Measurements from ENCODE around the gene CTNNBL1. TPM values are rescaled to one million over a fixed set of nuclear protein-coding genes. Genes with fewer than 3 reads are reported as not detected.

The CTNNBL1 gene
- total RNA-seq, 1 donor, result 19.5 TPM

DNA sequence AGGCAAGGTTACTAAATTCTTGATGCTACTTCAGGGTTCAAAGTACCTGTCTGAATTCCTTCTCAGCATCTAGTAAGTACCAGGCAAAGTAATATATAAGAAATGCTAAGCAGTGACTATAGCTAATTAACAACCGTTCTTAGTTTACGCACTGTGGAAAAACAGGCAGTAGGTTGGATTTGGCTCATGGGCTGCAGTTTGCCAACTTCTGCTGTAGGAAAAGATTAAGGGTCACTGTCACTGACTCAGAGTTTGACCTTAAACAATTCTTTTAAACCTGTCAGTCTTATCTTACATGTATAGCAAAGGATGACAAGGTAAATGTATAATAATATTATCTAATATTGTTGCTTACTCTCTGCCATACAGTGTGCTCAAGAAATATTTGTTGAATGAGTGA lies 42.3 kb downstream of the CTNNBL1 start:
- peaks cover 17% of the 10 kb centered on the region for H3K36me3 ChIP-seq (ENCODE audit: insufficient read depth, low read length)
- H3K27ac ChIP-seq (ENCODE audit: low read depth, low read length), result no peak overlapping the region
- H3K27me3 ChIP-seq (ENCODE audit: insufficient read depth, low read length), result no peaks in the 10 kb centered on the region
- no peak overlapping the region for H2AFZ ChIP-seq (ENCODE audit: low read length)
- no peak overlapping the region for H3K4me3 ChIP-seq (ENCODE audit: insufficient read depth, low read length)
- H3K4me1 ChIP-seq (ENCODE audit: insufficient read depth, low read length), result peaks cover 20% of the 10 kb centered on the region
- H4K20me1 ChIP-seq (ENCODE audit: insufficient read depth, low read length), result peaks cover 24% of the 10 kb centered on the region
- DNase-seq (ENCODE audit: insufficient read length, low spot score, missing footprints), result no peak
- no peaks in the 10 kb centered on the region for H3K9me3 ChIP-seq (ENCODE audit: low read depth, low read length)
- TF ChIP-seq, protein P1, sequence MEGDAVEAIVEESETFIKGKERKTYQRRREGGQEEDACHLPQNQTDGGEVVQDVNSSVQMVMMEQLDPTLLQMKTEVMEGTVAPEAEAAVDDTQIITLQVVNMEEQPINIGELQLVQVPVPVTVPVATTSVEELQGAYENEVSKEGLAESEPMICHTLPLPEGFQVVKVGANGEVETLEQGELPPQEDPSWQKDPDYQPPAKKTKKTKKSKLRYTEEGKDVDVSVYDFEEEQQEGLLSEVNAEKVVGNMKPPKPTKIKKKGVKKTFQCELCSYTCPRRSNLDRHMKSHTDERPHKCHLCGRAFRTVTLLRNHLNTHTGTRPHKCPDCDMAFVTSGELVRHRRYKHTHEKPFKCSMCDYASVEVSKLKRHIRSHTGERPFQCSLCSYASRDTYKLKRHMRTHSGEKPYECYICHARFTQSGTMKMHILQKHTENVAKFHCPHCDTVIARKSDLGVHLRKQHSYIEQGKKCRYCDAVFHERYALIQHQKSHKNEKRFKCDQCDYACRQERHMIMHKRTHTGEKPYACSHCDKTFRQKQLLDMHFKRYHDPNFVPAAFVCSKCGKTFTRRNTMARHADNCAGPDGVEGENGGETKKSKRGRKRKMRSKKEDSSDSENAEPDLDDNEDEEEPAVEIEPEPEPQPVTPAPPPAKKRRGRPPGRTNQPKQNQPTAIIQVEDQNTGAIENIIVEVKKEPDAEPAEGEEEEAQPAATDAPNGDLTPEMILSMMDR (IDR thresholded peaks at IDR 0.05; ENCODE audit: extremely low read depth, low read depth, low read length), result no peak
- peaks cover 5% of the 10 kb centered on the region for H3K79me2 ChIP-seq (ENCODE audit: insufficient read depth, low read length)
- H3K4me2 ChIP-seq (ENCODE audit: insufficient read depth, low read length), result no peak overlapping the region

DNA sequence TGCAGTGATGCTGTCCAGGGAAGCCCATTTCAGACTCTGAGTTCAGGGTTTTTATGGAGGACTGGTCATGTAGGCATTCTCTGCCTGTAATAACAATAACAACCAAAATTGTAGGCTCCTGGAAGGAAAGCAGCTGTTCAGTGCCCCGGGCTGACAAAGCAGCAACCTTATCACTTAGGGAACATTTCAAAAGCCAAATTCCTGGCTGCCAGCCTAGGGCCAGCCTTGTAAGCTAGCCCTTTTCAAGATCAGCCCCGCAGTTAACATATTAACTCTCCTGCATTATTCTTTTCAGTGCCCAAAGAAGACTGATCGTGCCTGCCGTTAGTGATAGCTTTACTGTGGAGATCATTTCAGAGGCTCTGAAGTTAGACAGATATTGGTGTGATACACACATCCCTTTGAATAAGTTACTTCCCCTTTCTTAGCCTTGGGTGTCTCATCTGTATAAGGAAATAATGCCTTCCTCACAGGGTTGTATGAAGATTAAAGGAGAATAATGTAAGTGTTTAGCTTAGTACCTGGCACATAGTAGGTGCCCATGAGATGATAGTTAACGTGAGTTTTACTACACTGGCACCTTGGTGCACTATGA lies 44.1 kb downstream of the CTNNBL1 start:
- Histone ChIP-seq H4K20me1 (ENCODE audit: insufficient read depth, low read length) (peaks cover 22% of the 10 kb centered on the region), H3K79me2 (ENCODE audit: insufficient read depth, low read length) (peaks cover 1% of the 10 kb centered on the region), H2AFZ (ENCODE audit: low read length) (no peak overlapping the region), H3K27ac (ENCODE audit: low read depth, low read length) (no peak overlapping the region), H3K4me3 (ENCODE audit: insufficient read depth, low read length) (no peak overlapping the region), H3K36me3 (ENCODE audit: insufficient read depth, low read length) (peaks cover 16% of the 10 kb centered on the region), H3K9me3 (ENCODE audit: low read depth, low read length) (no peaks in the 10 kb centered on the region), H3K4me1 (ENCODE audit: insufficient read depth, low read length) (peaks cover 25% of the 10 kb centered on the region), H3K27me3 (ENCODE audit: insufficient read depth, low read length) (no peaks in the 10 kb centered on the region), H3K4me2 (ENCODE audit: insufficient read depth, low read length) (no peak overlapping the region)
- no peak for DNase-seq (ENCODE audit: insufficient read length, low spot score, missing footprints)
- TF ChIP-seq, protein P1 (IDR thresholded peaks at IDR 0.05; ENCODE audit: extremely low read depth, low read depth, low read length), result no peak

DNA sequence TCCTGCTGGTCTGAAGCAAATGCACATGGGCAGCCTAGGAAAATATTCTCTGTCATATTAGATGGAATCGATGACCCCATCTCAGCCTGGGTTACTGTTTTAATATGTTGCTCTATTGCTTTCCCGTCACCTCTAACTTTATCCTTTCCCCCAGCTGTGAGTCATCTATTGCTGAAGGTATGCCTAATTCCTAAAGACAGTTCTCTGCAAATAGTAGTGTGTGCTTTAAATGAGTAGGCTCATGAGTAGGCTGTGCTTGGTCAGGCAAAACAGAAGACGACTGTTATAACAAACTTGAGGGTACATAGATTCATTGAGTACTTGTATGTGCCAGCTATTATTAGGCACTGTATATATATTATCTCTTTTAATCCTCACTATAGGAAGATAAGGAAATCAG lies 47.2 kb downstream of the CTNNBL1 start:
- Histone ChIP-seq H3K79me2 (ENCODE audit: insufficient read depth, low read length) (no peaks in the 10 kb centered on the region), H3K4me1 (ENCODE audit: insufficient read depth, low read length) (peaks cover 10% of the 10 kb centered on the region), H3K27ac (ENCODE audit: low read depth, low read length) (peak overlapping the region; percentile 4), H3K27me3 (ENCODE audit: insufficient read depth, low read length) (no peaks in the 10 kb centered on the region), H3K4me3 (ENCODE audit: insufficient read depth, low read length) (no peak overlapping the region), H2AFZ (ENCODE audit: low read length) (no peak overlapping the region), H3K36me3 (ENCODE audit: insufficient read depth, low read length) (peaks cover 13% of the 10 kb centered on the region), H4K20me1 (ENCODE audit: insufficient read depth, low read length) (peaks cover 5% of the 10 kb centered on the region), H3K4me2 (ENCODE audit: insufficient read depth, low read length) (peak overlapping the region; percentile 5), H3K9me3 (ENCODE audit: low read depth, low read length) (no peaks in the 10 kb centered on the region)
- TF ChIP-seq, protein P1 (IDR thresholded peaks at IDR 0.05; ENCODE audit: extremely low read depth, low read depth, low read length), result no peak
- no peak for DNase-seq (ENCODE audit: insufficient read length, low spot score, missing footprints)

DNA sequence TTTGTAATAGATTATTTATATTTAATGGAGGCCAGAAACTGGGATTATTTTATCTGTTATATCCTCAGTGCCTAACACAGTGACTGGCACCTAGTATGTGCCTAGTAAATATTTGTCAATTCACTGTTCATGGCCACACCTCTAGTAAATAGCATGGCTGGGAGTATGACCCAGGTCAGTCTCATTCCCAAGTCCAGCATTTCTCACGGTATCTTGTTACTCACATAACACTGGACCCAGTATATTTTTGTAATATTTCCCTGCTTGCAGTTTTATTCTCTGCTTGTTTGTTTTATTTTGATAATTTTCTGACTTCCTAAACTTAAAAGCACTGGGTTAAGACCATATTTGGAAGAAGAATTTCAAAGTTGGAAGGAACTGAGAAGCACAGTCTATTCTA lies 47.7 kb downstream of the CTNNBL1 start:
- no peak for DNase-seq (ENCODE audit: insufficient read length, low spot score, missing footprints)
- Histone ChIP-seq H3K27ac (ENCODE audit: low read depth, low read length) (peak overlapping the region; percentile 4), H3K4me2 (ENCODE audit: insufficient read depth, low read length) (no peak overlapping the region), H4K20me1 (ENCODE audit: insufficient read depth, low read length) (peaks cover 5% of the 10 kb centered on the region), H3K36me3 (ENCODE audit: insufficient read depth, low read length) (peaks cover 13% of the 10 kb centered on the region), H3K27me3 (ENCODE audit: insufficient read depth, low read length) (no peaks in the 10 kb centered on the region), H3K9me3 (ENCODE audit: low read depth, low read length) (no peaks in the 10 kb centered on the region), H3K4me3 (ENCODE audit: insufficient read depth, low read length) (no peak overlapping the region), H3K79me2 (ENCODE audit: insufficient read depth, low read length) (no peaks in the 10 kb centered on the region), H2AFZ (ENCODE audit: low read length) (no peak overlapping the region), H3K4me1 (ENCODE audit: insufficient read depth, low read length) (peaks cover 10% of the 10 kb centered on the region)
- TF ChIP-seq, protein P1 (IDR thresholded peaks at IDR 0.05; ENCODE audit: extremely low read depth, low read depth, low read length), result no peak

All from osteoblast (primary cell).